H54 (cell line): Measurements from ENCODE around the gene DPH2.

Source experiments
- DNase-seq: peaks from one replicate; pipeline ENCODE4 v3.0.0; 2011; ENCODE audit warnings: low spot score, mixed read lengths; ENCODE audit not compliant: insufficient read length
- FAIRE-seq: peaks from 3 replicates; lab custom pipeline; 2011; peaks lifted over from hg19 to GRCh38; lab: Jason Lieb, UNC
- POLR2A ChIP-seq: IDR thresholded peaks from 2 replicates; pipeline ENCODE4 v1.6.1; 2011; ENCODE audit warnings: low read depth, mild to moderate bottlenecking, low read length

The DPH2 gene

GRCh38 chr1:43949678-43950077 lies 20.1 kb upstream of the DPH2 start:
- TF ChIP-seq POLR2A: no peak

GRCh38 chr1:43951021-43951985 lies 18.5 kb upstream of the DPH2 start:
- DNase-seq (peak; percentile 31), FAIRE-seq (no peak)
- TF ChIP-seq POLR2A: no peak

More at GRCh38 chr1:43949678-43950077, 20.1 kb upstream of the DPH2 start:
- FAIRE-seq: no peak
- DNase-seq: no peak

GRCh38 chr1:43952731-43953346 lies 17.0 kb upstream of the DPH2 start:
- TF ChIP-seq POLR2A: no peak
- DNase-seq (no peak), FAIRE-seq (no peak)

GRCh38 chr1:43953361-43953760 lies 16.4 kb upstream of the DPH2 start:
- TF ChIP-seq POLR2A: no peak
- DNase-seq (no peak), FAIRE-seq (no peak)

GRCh38 chr1:43954036-43954435 lies 15.8 kb upstream of the DPH2 start:
- no peak for TF ChIP-seq POLR2A
- no peak for FAIRE-seq
- DNase-seq: no peak

- no peak for FAIRE-seq
- no peak for DNase-seq
- no peak for TF ChIP-seq POLR2A
These were observed 13.6 kb upstream of the DPH2 start for GRCh38 chr1:43956234-43956633.

GRCh38 chr1:43957407-43958040 lies 12.3 kb upstream of the DPH2 start:
- FAIRE-seq: no peak
- no peak for DNase-seq
- no peak for TF ChIP-seq POLR2A

GRCh38 chr1:43958351-43959255 lies 11.2 kb upstream of the DPH2 start:
- DNase-seq (no peak), FAIRE-seq (no peak)
- TF ChIP-seq POLR2A: no peak

GRCh38 chr1:43960798-43961197 lies 9.0 kb upstream of the DPH2 start:
- DNase-seq (no peak), FAIRE-seq (no peak)
- TF ChIP-seq POLR2A: no peak

GRCh38 chr1:43961692-43962091 lies 8.1 kb upstream of the DPH2 start:
- FAIRE-seq (no peak), DNase-seq (no peak)
- TF ChIP-seq POLR2A: no peak

- FAIRE-seq (no peak), DNase-seq (no peak)
- no peak for TF ChIP-seq POLR2A
These were observed 7.5 kb upstream of the DPH2 start for GRCh38 chr1:43962324-43962723.

- DNase-seq: no peak
- TF ChIP-seq POLR2A: no peak
- no peak for FAIRE-seq
These were observed 6.8 kb upstream of the DPH2 start for GRCh38 chr1:43963006-43963405.

- TF ChIP-seq POLR2A: no peak
- DNase-seq (no peak), FAIRE-seq (no peak)
These were observed 5.9 kb upstream of the DPH2 start for GRCh38 chr1:43963890-43964289.
